AG04449 (cell line): ENCODE data around the gene PATL2.

ENCODE experiments used
- CTCF ChIA-PET: fragments of 350-600 bp; formaldehyde crosslinking; extraction: SDS; loops from one replicate; lab custom pipeline; 2021; ENCODE audit warnings: antibody characterized with exemption; lab: Yijun Ruan, JAX
- POLR2A ChIA-PET: fragments of 400-600, 350-600 bp; formaldehyde crosslinking; extraction: SDS; loops from one replicate; lab custom pipeline; 2020; ENCODE audit warnings: antibody characterized with exemption, inconsistent platforms; lab: Yijun Ruan, JAX
- DNase-seq: peaks from one replicate; pipeline ENCODE4 v3.0.0-alpha.2; 2010; ENCODE audit warnings: low read depth, low spot score
- H3K4me3 ChIP-seq: 2 replicates; pipeline ENCODE4 v1.5.1; 2011; ENCODE audit warnings: low read depth, mild to moderate bottlenecking, control low read depth, low read length
- CTCF ChIP-seq: IDR thresholded peaks from one replicate; pipeline ENCODE4 v1.5.1; 2011; ENCODE audit warnings: mild to moderate bottlenecking, moderate library complexity, low read length, control low read depth, inconsistent platforms; ENCODE audit not compliant: insufficient read depth; ENCODE audit errors: missing control alignments

The PATL2 gene

GRCh38 chr15:44719293-44719999, 8.3 kb upstream of the PATL2 start:
- ChIA-PET CTCF (interaction anchor here (0.9 kb wide), 1 partner anchor 15 kb away, joined by 3 read pairs; no protein-coding TSS in a partner anchor), POLR2A (no interaction called here)
- no peak for DNase-seq
- TF ChIP-seq CTCF = no peak
- no peak overlapping the region for H3K4me3 ChIP-seq

GRCh38 chr15:44718927-44719292, 7.8 kb upstream of the PATL2 start:
- DNase-seq = no peak
- ChIA-PET CTCF (interaction anchor here (0.9 kb wide), 1 partner anchor 16 kb away, joined by 3 read pairs; no protein-coding TSS in a partner anchor), POLR2A (no interaction called here)
- H3K4me3 ChIP-seq = no peak overlapping the region
- no peak for TF ChIP-seq CTCF

- ChIA-PET POLR2A (no interaction called here), CTCF (interaction anchor here (0.9 to 1.6 kb wide), 2 partner anchors 16 to 20 kb away, joined by 3 to 4 read pairs; no protein-coding TSS in a partner anchor)
- TF ChIP-seq CTCF = no peak
- no peak overlapping the region for H3K4me3 ChIP-seq
- no peak for DNase-seq
Observed at GRCh38 chr15:44718180-44718926, 7.2 kb upstream of the PATL2 start.

- CTCF ChIA-PET = interaction anchor here (0.8 to 5.2 kb wide), 3 partner anchors 11 to 749 kb away, joined by 3 to 52 read pairs (median 4); no protein-coding TSS in a partner anchor
- no peak for TF ChIP-seq CTCF
- DNase-seq = no peak
- H3K4me3 ChIP-seq = no peak overlapping the region
- POLR2A ChIA-PET = no interaction called here
Observed at GRCh38 chr15:44716983-44717602, 6.0 kb upstream of the PATL2 start.

- TF ChIP-seq CTCF = no peak
- no peak for DNase-seq
- CTCF ChIA-PET = interaction anchor here (4.3 to 6.8 kb wide), 3 partner anchors 13 to 52 kb away, joined by 22 to 85 read pairs (median 52); partner anchors contain the start of genes SPG11 and TRIM69
- H3K4me3 ChIP-seq = no peak overlapping the region
- POLR2A ChIA-PET = no interaction called here
Observed at GRCh38 chr15:44715797-44716334, 4.7 kb upstream of the PATL2 start.
